Measurements from ENCODE around the gene PDC. TPM values are rescaled to one million over a fixed set of nuclear protein-coding genes. Genes with fewer than 3 reads are reported as not detected.

Gene PDC
- total and polyA plus RNA-seq, 12 donors, result not detected

GRCh38 chr1:186456729-186457255, 4.1 kb downstream of the PDC start:
- DNase-seq, result no peak
- intact Hi-C loops (cut with DNase I), result no loop called here
- Histone ChIP-seq H3K4me3 (no peak overlapping the region), H3K27ac (no peak overlapping the region), H3K9me3 (no peaks in the 10 kb centered on the region), H3K36me3 (no peaks in the 10 kb centered on the region), H3K27me3 (no peaks in the 10 kb centered on the region), H3K4me1 (peaks cover 0 to 4% (median 0%) of the 10 kb centered on the region in 9 donors)
- WGBS, 2 donors, result 49 to 53% methylated on average over 3 of the region's 3 CpGs
- TF ChIP-seq CTCF (IDR thresholded peaks at IDR 0.05), result no peak
- ATAC-seq, result no peak

- intact Hi-C loops (cut with DNase I), result no loop called here
- 70 to 72% methylated on average over 3 of the region's 3 CpGs for WGBS, 2 donors
These were observed 5.9 kb downstream of the PDC start for GRCh38 chr1:186454981-186455380.

GRCh38 chr1:186446152-186446551, 14.8 kb downstream of the PDC start:
- no peaks in the 10 kb centered on the region for H3K27me3 ChIP-seq
- no peak overlapping the region for H3K4me3 ChIP-seq
- TF ChIP-seq CTCF (IDR thresholded peaks at IDR 0.05), result no peak
- intact Hi-C loops (cut with DNase I), result no loop called here
- H3K4me1 ChIP-seq, result peaks cover 0 to 22% (median 0%) of the 10 kb centered on the region in 9 donors
- H3K27ac ChIP-seq, result no peak overlapping the region
- no peaks in the 10 kb centered on the region for H3K36me3 ChIP-seq
- ATAC-seq (no peak), DNase-seq (no peak)
- no peaks in the 10 kb centered on the region for H3K9me3 ChIP-seq
- 93 to 96% methylated on average over 4 of the region's 4 CpGs for WGBS, 2 donors

More at GRCh38 chr1:186454981-186455380, 5.9 kb downstream of the PDC start:
- Histone ChIP-seq H3K27me3 (no peaks in the 10 kb centered on the region), H3K9me3 (no peaks in the 10 kb centered on the region), H3K27ac (no peak overlapping the region), H3K4me1 (peaks cover 0 to 4% (median 0%) of the 10 kb centered on the region in 9 donors), H3K4me3 (no peak overlapping the region), H3K36me3 (no peaks in the 10 kb centered on the region)
- DNase-seq (no peak), ATAC-seq (no peak)
- no peak for TF ChIP-seq CTCF (IDR thresholded peaks at IDR 0.05)

- DNase-seq (no peak), ATAC-seq (no peak)
- Histone ChIP-seq H3K9me3 (no peaks in the 10 kb centered on the region), H3K4me3 (no peak overlapping the region), H3K36me3 (no peaks in the 10 kb centered on the region), H3K4me1 (peaks cover 0 to 22% (median 0%) of the 10 kb centered on the region in 9 donors), H3K27ac (no peak overlapping the region), H3K27me3 (no peaks in the 10 kb centered on the region)
- intact Hi-C loops (cut with DNase I), result no loop called here
- no peak for TF ChIP-seq CTCF (IDR thresholded peaks at IDR 0.05)
- 96 to 99% methylated on average over 2 of the region's 2 CpGs for WGBS, 2 donors
These were observed 17.3 kb downstream of the PDC start for GRCh38 chr1:186443638-186444037.
